HCT116 (cell line): Measurements from ENCODE around the gene PCNX1.

ENCODE experiments used
- EGR1 ChIP-seq: IDR thresholded peaks from 2 replicates; pipeline ENCODE4 v1.6.1; 2012; ENCODE audit warnings: low read depth
- EZH2 ChIP-seq: fragments of 200-600 bp; sonication (generic); IDR thresholded peaks from 2 replicates; pipeline ENCODE4 v1.6.1; 2017; ENCODE audit warnings: antibody characterized with exemption, mixed run types
- SP1 ChIP-seq: IDR thresholded peaks from 2 replicates; pipeline ENCODE4 v1.6.1; 2012; ENCODE audit warnings: low read depth
- TCF7L2 ChIP-seq: IDR thresholded peaks from 2 replicates; pipeline ENCODE4 v1.7.0; 2011; ENCODE audit warnings: borderline replicate concordance, inconsistent platforms; ENCODE audit not compliant: insufficient read depth, insufficient read length; ENCODE audit errors: extremely low read depth
- TF ChIP-seq, protein P1 (sequence below): IDR thresholded peaks from 2 replicates; pipeline ENCODE4 v1.6.1; 2012
- TF ChIP-seq, protein P2 (sequence below), 3 experiments: fragments of 200-600 bp in 1 of 3; sonication (generic) in 1 of 3; IDR thresholded peaks in 2 of 3; conservative IDR thresholded peaks in 1 of 3; 2 replicates each; pipeline ENCODE4 v1.5.1; 2012 to 2017; ENCODE audit warnings: low read depth in 2 of 3, low read length in 2 of 3, antibody characterized with exemption in 1 of 3, borderline replicate concordance in 1 of 3, control low read depth in 1 of 3, mild to moderate bottlenecking in 1 of 3, mixed read lengths in 1 of 3, mixed run types in 1 of 3, moderate library complexity in 1 of 3; ENCODE audit not compliant: insufficient read depth in 1 of 3

DNA sequence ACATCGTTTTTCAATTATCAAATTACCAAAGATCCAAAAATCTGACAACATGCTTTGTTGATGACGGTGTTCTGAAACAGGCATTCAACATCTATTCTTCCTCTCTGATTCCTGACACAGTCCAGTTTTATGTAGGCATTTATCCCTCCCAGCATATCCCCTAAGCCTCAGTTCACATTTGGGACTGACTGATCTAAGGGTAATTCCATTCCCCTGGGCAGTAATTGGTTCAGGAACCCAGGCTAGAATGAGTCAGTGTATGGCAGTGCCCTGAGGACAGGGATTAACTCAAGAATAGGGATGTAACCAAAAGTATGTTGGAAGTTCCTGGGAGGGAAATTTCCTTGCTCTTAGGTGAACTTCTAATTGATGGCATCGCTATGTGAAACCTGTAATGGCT is 10.3 kb upstream of the PCNX1 start:
- TF ChIP-seq TCF7L2 (no peak), EZH2 (no peak), EGR1 (no peak), SP1 (no peak)
- TF ChIP-seq, protein P1, sequence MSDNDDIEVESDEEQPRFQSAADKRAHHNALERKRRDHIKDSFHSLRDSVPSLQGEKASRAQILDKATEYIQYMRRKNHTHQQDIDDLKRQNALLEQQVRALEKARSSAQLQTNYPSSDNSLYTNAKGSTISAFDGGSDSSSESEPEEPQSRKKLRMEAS = no peak
- TF ChIP-seq, protein P2, sequence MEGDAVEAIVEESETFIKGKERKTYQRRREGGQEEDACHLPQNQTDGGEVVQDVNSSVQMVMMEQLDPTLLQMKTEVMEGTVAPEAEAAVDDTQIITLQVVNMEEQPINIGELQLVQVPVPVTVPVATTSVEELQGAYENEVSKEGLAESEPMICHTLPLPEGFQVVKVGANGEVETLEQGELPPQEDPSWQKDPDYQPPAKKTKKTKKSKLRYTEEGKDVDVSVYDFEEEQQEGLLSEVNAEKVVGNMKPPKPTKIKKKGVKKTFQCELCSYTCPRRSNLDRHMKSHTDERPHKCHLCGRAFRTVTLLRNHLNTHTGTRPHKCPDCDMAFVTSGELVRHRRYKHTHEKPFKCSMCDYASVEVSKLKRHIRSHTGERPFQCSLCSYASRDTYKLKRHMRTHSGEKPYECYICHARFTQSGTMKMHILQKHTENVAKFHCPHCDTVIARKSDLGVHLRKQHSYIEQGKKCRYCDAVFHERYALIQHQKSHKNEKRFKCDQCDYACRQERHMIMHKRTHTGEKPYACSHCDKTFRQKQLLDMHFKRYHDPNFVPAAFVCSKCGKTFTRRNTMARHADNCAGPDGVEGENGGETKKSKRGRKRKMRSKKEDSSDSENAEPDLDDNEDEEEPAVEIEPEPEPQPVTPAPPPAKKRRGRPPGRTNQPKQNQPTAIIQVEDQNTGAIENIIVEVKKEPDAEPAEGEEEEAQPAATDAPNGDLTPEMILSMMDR (IDR thresholded peaks at IDR 0.05 in 2 of 3, conservative IDR thresholded peaks at IDR 0.05 in 1 of 3; ENCODE audit: borderline replicate concordance in 1 of 3, insufficient read depth in 1 of 3, low read depth in 2 of 3, low read length in 2 of 3) = no peak
